ENCODE data around the gene ZNF212.

- TF ChIP-seq, protein P1, sequence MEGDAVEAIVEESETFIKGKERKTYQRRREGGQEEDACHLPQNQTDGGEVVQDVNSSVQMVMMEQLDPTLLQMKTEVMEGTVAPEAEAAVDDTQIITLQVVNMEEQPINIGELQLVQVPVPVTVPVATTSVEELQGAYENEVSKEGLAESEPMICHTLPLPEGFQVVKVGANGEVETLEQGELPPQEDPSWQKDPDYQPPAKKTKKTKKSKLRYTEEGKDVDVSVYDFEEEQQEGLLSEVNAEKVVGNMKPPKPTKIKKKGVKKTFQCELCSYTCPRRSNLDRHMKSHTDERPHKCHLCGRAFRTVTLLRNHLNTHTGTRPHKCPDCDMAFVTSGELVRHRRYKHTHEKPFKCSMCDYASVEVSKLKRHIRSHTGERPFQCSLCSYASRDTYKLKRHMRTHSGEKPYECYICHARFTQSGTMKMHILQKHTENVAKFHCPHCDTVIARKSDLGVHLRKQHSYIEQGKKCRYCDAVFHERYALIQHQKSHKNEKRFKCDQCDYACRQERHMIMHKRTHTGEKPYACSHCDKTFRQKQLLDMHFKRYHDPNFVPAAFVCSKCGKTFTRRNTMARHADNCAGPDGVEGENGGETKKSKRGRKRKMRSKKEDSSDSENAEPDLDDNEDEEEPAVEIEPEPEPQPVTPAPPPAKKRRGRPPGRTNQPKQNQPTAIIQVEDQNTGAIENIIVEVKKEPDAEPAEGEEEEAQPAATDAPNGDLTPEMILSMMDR (IDR thresholded peaks at IDR 0.05; ENCODE audit: extremely low read depth in 1 of 2, insufficient read depth in 1 of 2, low read depth in 1 of 2, low read length in 2 of 2), result no peak
- TF ChIP-seq GATA2 (IDR thresholded peaks at IDR 0.05; ENCODE audit: insufficient read depth, insufficient read length, low read depth, low read length) (no peak), POLR2A (IDR thresholded peaks at IDR 0.05; ENCODE audit: low read depth, low read length) (no peak), POLR2AphosphoS5 (IDR thresholded peaks at IDR 0.05; ENCODE audit: insufficient read depth, low read depth, low read length) (no peak), MYC (IDR thresholded peaks at IDR 0.05; ENCODE audit: low read depth, low read length) (no peak), EZH2 (IDR thresholded peaks at IDR 0.05; ENCODE audit: borderline replicate concordance, low read depth, low read length, severe bottlenecking) (no peak)
Observed at GRCh38 chr7:149198161-149198816, 41.2 kb upstream of the ZNF212 start.
